Measurements from ENCODE around the gene ZNF319.

Gene ZNF319

DNA sequence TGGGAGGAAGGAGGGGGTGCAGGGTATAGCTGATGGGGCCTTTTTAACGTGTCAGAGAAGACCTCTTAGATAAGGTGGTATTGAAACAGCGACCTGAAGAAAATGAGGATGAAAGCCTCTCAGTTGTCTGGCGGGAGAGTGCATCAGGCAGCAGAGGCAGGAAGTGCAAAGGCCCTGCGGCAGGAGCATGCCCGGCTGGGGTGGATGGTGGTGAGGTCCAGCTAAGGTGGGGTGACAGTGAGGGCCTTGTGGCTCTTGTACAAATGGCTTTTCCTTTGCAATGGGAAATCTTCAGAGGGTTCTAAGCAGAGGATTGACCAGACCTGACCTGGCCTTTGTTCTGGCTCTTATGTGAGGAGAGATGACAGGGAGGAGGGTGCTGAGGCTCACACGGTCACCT lies 36.5 kb upstream of the ZNF319 start:
- H3K4me3 ChIP-seq (ENCODE audit: low read depth in 1 of 5, low read length in 5 of 5), result no peak overlapping the region
- no peaks in the 10 kb centered on the region for H3K27me3 ChIP-seq (ENCODE audit: control insufficient read depth in 5 of 5, insufficient read depth in 4 of 5, low read length in 5 of 5)
- no peak overlapping the region for H3K9ac ChIP-seq (ENCODE audit: low read length in 5 of 5)
- no peaks in the 10 kb centered on the region for H3K9me3 ChIP-seq (ENCODE audit: control insufficient read depth in 5 of 5, low read length in 5 of 5)
- peaks cover 4 to 39% (median 32%) of the 10 kb centered on the region in 5 donors for H3K4me1 ChIP-seq (ENCODE audit: control insufficient read depth in 5 of 5, insufficient read depth in 5 of 5, low read length in 5 of 5)
- H3K36me3 ChIP-seq (ENCODE audit: control insufficient read depth in 5 of 5, insufficient read depth in 5 of 5, low read length in 5 of 5), result peaks cover 0 to 43% (median 38%) of the 10 kb centered on the region in 5 donors
- no peak overlapping the region for H3K27ac ChIP-seq (ENCODE audit: low read depth, low read length)

DNA sequence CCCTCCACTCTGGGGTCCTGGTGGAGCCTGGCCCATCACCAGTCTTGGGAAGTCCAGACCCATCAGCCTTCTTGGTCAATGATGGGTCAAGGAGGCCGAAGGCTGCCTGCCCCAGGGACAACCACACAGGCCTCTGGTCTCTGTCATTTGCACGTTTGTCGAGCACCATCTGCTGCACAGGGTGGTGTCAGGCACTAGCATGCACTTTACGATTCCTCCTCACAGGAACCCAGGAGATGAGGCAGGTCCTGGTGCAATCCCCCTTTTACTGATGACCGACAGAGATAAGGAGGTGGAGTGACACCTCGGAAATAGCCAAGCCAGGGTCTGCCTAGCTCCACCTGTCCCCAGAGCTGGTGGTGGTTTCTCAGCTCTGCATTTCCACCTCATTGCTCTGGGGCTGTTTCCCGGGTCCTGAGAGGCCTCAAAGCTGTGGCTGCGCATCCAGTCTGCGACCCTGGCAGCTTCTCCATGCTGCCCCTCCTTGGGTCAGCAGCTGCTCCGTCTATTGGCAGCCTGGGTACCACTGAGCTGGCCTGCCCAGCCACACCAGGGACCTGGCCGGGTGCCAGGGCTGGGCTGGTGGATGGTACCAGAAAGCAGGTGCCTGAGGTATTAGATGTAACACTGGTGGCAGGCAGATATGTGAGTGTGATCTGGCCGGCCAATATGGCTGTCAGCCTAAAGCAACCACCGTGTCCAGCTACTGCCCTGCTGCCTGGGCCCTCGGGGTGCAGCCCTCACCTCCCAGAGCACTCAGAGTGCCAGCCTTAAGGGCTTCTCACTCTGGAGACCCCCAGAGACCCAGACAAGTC lies 35.1 kb upstream of the ZNF319 start:
- Histone ChIP-seq H3K4me1 (ENCODE audit: control insufficient read depth in 5 of 5, insufficient read depth in 5 of 5, low read length in 5 of 5) (peaks cover 4 to 51% (median 44%) of the 10 kb centered on the region in 5 donors), H3K9ac (ENCODE audit: low read length in 5 of 5) (no peak overlapping the region)

DNA sequence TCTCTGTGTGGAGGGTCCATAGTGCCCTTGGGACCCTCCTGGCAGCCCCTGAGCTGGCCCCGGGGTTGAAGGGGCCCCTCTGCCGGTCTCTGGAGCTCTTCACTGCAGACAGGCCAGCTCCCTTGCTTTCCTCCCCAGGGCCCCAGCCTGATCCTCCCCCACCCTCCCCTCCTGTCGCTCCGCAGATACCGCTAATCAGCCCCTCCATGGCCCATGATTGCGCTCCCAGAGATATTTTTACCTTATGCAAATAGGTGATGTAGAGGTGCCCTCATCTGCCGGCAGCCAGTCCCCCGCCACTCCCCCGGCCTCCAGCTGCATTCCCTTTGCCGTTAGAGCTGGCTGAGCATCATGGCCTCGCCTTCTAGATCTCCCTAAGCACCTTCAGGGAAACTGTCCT lies 34.3 kb upstream of the ZNF319 start:
- H3K27ac ChIP-seq (ENCODE audit: low read depth, low read length), result no peak overlapping the region
- peaks cover 11 to 59% (median 52%) of the 10 kb centered on the region in 5 donors for H3K4me1 ChIP-seq (ENCODE audit: control insufficient read depth in 5 of 5, insufficient read depth in 5 of 5, low read length in 5 of 5)

More for the DNA sequence above, 35.1 kb upstream of the ZNF319 start:
- Histone ChIP-seq H3K9me3 (ENCODE audit: control insufficient read depth in 5 of 5, low read length in 5 of 5) (no peaks in the 10 kb centered on the region), H3K27ac (ENCODE audit: low read depth, low read length) (no peak overlapping the region), H3K27me3 (ENCODE audit: control insufficient read depth in 5 of 5, insufficient read depth in 4 of 5, low read length in 5 of 5) (no peaks in the 10 kb centered on the region), H3K4me3 (ENCODE audit: low read depth in 1 of 5, low read length in 5 of 5) (no peak overlapping the region), H3K36me3 (ENCODE audit: control insufficient read depth in 5 of 5, insufficient read depth in 5 of 5, low read length in 5 of 5) (peaks cover 0 to 31% (median 25%) of the 10 kb centered on the region in 5 donors)

DNA sequence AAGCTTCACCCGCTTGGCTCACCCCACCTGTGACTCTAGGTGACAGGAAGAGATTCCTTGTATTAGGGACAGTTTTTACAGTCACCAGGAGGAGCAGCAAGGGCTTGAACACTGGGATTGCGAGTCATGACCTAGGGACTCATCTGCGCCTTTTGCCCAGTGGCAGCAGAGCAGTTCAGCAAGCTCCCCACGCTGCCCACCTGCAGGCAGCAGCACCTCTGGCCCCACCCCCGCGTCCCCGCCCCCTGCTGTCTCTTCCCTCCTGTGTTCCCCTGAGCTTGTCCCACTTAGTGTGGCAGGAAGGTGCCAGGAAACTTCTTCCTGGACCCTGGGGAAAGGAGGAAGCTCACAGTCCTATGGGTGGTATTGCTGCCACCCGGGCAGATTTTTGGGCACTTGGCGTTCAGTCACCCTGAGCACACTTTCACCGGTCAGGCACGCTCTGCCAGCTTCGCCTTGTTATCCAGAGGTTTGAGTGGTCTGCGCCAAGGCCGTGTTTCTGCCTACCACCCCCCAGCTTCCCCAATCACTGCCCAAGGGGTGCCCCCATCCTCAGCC lies 33.7 kb upstream of the ZNF319 start:
- Histone ChIP-seq H3K4me1 (ENCODE audit: control insufficient read depth in 5 of 5, insufficient read depth in 5 of 5, low read length in 5 of 5) (peaks cover 11 to 65% (median 58%) of the 10 kb centered on the region in 5 donors), H3K9me3 (ENCODE audit: control insufficient read depth in 5 of 5, low read length in 5 of 5) (no peaks in the 10 kb centered on the region), H3K27ac (ENCODE audit: low read depth, low read length) (no peak overlapping the region)

More for the DNA sequence above, 34.3 kb upstream of the ZNF319 start:
- Histone ChIP-seq H3K27me3 (ENCODE audit: control insufficient read depth in 5 of 5, insufficient read depth in 4 of 5, low read length in 5 of 5) (no peaks in the 10 kb centered on the region), H3K9me3 (ENCODE audit: control insufficient read depth in 5 of 5, low read length in 5 of 5) (no peaks in the 10 kb centered on the region), H3K36me3 (ENCODE audit: control insufficient read depth in 5 of 5, insufficient read depth in 5 of 5, low read length in 5 of 5) (peaks cover 0 to 23% (median 17%) of the 10 kb centered on the region in 5 donors), H3K4me3 (ENCODE audit: low read depth in 1 of 5, low read length in 5 of 5) (no peak overlapping the region), H3K9ac (ENCODE audit: low read length in 5 of 5) (no peak overlapping the region)

DNA sequence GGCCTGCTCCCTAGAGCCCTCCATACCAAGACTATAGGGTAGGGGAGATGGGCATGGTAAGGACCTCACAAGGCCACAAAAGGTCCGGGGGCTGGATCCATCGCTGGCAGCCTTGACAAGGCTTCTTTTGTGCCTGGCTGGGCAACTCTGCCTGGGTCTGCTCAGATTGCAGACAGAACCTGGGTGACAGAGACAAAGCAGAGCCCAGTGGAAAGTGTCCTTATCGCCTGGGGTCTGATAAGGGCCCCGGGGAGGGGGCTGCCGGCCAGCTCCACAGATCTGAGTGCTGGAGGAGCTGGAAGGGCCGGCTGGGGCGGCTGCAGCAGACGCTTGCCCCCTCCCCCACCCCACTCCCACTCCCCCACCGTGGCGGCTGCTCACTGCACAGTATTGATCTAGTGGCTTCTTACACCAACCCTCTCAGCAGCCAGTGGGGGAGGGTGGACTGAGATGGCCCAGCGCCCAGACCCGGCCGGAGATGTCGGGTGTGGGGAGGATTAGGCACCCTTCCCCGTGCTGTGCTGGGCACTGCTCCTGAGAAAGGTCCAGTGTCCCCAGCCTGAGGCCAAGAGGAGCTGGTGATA lies 32.3 kb upstream of the ZNF319 start:
- Histone ChIP-seq H3K27me3 (ENCODE audit: control insufficient read depth in 5 of 5, insufficient read depth in 4 of 5, low read length in 5 of 5) (no peaks in the 10 kb centered on the region), H3K36me3 (ENCODE audit: control insufficient read depth in 5 of 5, insufficient read depth in 5 of 5, low read length in 5 of 5) (peaks cover 0 to 8% (median 0%) of the 10 kb centered on the region in 5 donors), H3K27ac (ENCODE audit: low read depth, low read length) (peak overlapping the region; percentile 57), H3K4me3 (ENCODE audit: low read depth in 1 of 5, low read length in 5 of 5) (no peak overlapping the region), H3K9ac (ENCODE audit: low read length in 5 of 5) (peak overlapping the region in 1 of 5 donors; percentile 3), H3K4me1 (ENCODE audit: control insufficient read depth in 5 of 5, insufficient read depth in 5 of 5, low read length in 5 of 5) (peaks cover 14 to 71% (median 66%) of the 10 kb centered on the region in 5 donors), H3K9me3 (ENCODE audit: control insufficient read depth in 5 of 5, low read length in 5 of 5) (no peaks in the 10 kb centered on the region)

More for the DNA sequence above, 33.7 kb upstream of the ZNF319 start:
- Histone ChIP-seq H3K4me3 (ENCODE audit: low read depth in 1 of 5, low read length in 5 of 5) (no peak overlapping the region), H3K36me3 (ENCODE audit: control insufficient read depth in 5 of 5, insufficient read depth in 5 of 5, low read length in 5 of 5) (peaks cover 0 to 18% (median 11%) of the 10 kb centered on the region in 5 donors), H3K9ac (ENCODE audit: low read length in 5 of 5) (no peak overlapping the region), H3K27me3 (ENCODE audit: control insufficient read depth in 5 of 5, insufficient read depth in 4 of 5, low read length in 5 of 5) (no peaks in the 10 kb centered on the region)

DNA sequence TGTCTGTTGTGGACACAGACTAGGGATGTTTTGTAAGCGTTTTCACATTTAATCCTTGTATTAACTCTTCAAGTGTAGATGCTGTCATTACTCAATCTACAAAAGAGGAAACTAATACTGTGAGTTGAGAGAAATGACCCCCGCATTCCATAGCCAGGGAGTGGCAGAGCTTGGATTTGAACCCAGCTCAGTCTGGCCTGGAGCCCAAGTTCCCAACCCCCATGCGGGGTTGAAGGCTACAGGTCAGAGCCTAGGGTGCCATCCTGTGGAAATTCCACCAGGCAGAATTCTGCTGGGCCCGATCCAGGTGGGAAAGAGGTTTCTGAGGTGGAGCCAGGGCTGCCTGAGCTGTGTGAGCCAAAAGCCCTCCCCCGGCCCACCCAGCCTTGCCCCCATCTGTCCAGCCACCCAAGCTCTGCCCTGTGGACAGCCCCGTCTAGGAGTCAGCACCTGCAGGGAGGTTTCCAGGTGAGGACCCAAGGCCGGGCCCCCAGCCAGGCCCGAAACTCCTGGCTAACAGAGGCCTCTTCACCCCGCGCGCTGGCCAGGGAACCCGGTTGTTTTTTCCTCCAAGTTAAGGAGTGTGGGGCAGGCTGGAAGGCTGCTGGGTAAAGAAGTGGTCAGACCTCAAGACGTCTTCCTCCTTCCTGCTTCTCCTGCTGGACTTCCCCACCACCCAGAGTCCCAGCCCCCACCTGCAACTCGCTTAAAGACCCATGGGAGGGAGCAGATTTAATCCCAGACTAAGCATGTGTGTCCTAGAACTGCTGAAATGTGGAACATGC lies 30.7 kb upstream of the ZNF319 start:
- H3K9ac ChIP-seq (ENCODE audit: low read length in 5 of 5), result peak overlapping the region in 1 of 5 donors; percentile 38
- H3K4me3 ChIP-seq (ENCODE audit: low read depth in 1 of 5, low read length in 5 of 5), result no peak overlapping the region
- no peaks in the 10 kb centered on the region for H3K36me3 ChIP-seq (ENCODE audit: control insufficient read depth in 5 of 5, insufficient read depth in 5 of 5, low read length in 5 of 5)
- H3K9me3 ChIP-seq (ENCODE audit: control insufficient read depth in 5 of 5, low read length in 5 of 5), result no peaks in the 10 kb centered on the region
- peak overlapping the region; percentile 57 for H3K27ac ChIP-seq (ENCODE audit: low read depth, low read length)
- peaks cover 14 to 82% (median 78%) of the 10 kb centered on the region in 5 donors for H3K4me1 ChIP-seq (ENCODE audit: control insufficient read depth in 5 of 5, insufficient read depth in 5 of 5, low read length in 5 of 5)
- no peaks in the 10 kb centered on the region for H3K27me3 ChIP-seq (ENCODE audit: control insufficient read depth in 5 of 5, insufficient read depth in 4 of 5, low read length in 5 of 5)

DNA sequence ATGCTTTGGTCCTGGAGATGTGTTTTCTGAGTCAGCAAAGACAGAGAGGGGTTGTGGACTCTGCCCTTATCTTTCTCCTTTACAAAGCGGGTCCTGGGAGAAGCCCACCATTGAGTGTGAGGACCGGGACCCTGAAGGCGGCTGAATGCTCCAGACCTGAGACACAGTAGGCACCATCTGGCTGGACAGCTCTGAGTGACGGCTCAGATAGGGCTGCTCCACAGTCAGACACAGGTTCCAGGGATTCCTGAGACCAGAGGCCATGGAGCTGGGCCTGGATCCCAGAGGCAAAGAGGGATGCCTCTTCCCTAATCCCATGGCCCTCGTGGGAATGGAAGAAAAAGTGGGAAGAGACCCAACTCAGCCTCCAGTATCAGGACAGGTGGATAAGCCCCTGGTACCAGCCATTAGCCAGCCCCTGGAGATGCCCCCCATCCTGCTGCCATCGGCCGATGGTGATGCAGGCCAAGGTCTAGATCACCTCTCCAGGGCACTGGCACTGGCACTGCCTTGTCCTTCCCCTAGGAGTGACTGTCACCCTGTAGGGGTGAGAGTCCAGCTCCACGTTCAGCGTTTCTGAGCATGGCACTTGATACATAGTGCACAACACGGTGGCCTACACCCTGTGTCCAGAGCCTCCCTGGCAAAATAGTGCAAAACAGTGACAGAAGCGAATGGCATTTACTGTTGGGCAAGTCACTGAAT lies 29.8 kb upstream of the ZNF319 start:
- Histone ChIP-seq H3K36me3 (ENCODE audit: control insufficient read depth in 5 of 5, insufficient read depth in 5 of 5, low read length in 5 of 5) (no peaks in the 10 kb centered on the region), H3K9me3 (ENCODE audit: control insufficient read depth in 5 of 5, low read length in 5 of 5) (no peaks in the 10 kb centered on the region), H3K27ac (ENCODE audit: low read depth, low read length) (peak overlapping the region; percentile 60), H3K9ac (ENCODE audit: low read length in 5 of 5) (no peak overlapping the region), H3K27me3 (ENCODE audit: control insufficient read depth in 5 of 5, insufficient read depth in 4 of 5, low read length in 5 of 5) (no peaks in the 10 kb centered on the region), H3K4me1 (ENCODE audit: control insufficient read depth in 5 of 5, insufficient read depth in 5 of 5, low read length in 5 of 5) (peaks cover 14 to 80% (median 75%) of the 10 kb centered on the region in 5 donors), H3K4me3 (ENCODE audit: low read depth in 1 of 5, low read length in 5 of 5) (no peak overlapping the region)

DNA sequence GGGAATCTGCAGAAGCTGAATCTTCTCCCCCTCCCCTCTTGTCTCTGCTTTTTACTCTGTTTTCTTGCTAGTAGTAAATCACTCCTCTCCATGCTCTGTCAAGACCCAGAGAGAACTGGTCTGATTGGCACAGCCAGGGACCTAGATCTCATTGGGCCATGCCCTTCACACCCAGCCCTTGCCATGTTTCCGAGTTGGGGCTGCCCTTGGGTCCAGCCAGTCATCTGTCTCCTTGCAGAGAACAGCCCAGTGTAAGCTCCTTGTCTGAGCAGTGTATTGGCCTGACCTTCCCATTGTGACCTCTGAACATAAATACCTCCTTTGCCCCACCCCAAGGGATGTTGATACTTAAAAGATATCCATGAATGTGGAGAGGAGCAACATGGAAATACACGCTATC lies 28.9 kb upstream of the ZNF319 start:
- Histone ChIP-seq H3K27ac (ENCODE audit: low read depth, low read length) (peak overlapping the region; percentile 30), H3K4me1 (ENCODE audit: control insufficient read depth in 5 of 5, insufficient read depth in 5 of 5, low read length in 5 of 5) (peaks cover 14 to 89% (median 81%) of the 10 kb centered on the region in 5 donors), H3K9me3 (ENCODE audit: control insufficient read depth in 5 of 5, low read length in 5 of 5) (no peaks in the 10 kb centered on the region), H3K36me3 (ENCODE audit: control insufficient read depth in 5 of 5, insufficient read depth in 5 of 5, low read length in 5 of 5) (no peaks in the 10 kb centered on the region), H3K4me3 (ENCODE audit: low read depth in 1 of 5, low read length in 5 of 5) (no peak overlapping the region), H3K27me3 (ENCODE audit: control insufficient read depth in 5 of 5, insufficient read depth in 4 of 5, low read length in 5 of 5) (no peaks in the 10 kb centered on the region), H3K9ac (ENCODE audit: low read length in 5 of 5) (no peak overlapping the region)

DNA sequence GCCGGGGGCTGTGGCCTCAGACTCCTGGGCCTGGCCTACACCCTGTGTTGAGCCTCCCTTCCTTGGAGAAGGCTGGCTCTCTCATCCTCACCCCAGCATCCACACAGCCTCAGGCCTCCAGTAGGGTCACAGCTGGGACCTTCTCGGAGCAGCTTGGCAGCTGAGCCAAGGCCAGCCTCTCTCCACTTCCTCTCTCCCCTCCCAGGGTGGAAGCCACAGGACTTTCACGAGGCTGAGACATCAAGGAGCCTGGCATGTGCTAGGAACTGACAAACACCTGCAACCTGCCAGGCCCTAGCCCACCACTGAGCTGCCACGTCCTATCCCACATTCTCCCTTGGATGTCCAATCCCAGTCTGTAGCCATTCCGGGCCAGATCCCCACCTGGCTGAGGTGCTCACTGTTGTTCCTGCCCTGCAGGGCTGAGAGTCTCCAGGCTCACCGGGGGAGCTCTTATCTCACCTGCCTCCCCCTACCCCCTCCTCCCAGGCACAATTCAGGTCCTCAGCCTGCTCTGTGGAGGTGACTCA lies 28.1 kb upstream of the ZNF319 start:
- no peaks in the 10 kb centered on the region for H3K9me3 ChIP-seq (ENCODE audit: control insufficient read depth in 5 of 5, low read length in 5 of 5)
- H3K27ac ChIP-seq (ENCODE audit: low read depth, low read length), result peak overlapping the region; percentile 30
- peaks cover 14 to 96% (median 84%) of the 10 kb centered on the region in 5 donors for H3K4me1 ChIP-seq (ENCODE audit: control insufficient read depth in 5 of 5, insufficient read depth in 5 of 5, low read length in 5 of 5)
- H3K36me3 ChIP-seq (ENCODE audit: control insufficient read depth in 5 of 5, insufficient read depth in 5 of 5, low read length in 5 of 5), result no peaks in the 10 kb centered on the region
- peak overlapping the region in 1 of 5 donors; percentile 43 for H3K9ac ChIP-seq (ENCODE audit: low read length in 5 of 5)
- H3K27me3 ChIP-seq (ENCODE audit: control insufficient read depth in 5 of 5, insufficient read depth in 4 of 5, low read length in 5 of 5), result no peaks in the 10 kb centered on the region
- peak overlapping the region in 2 of 5 donors; percentile 3 to 75 for H3K4me3 ChIP-seq (ENCODE audit: low read depth in 1 of 5, low read length in 5 of 5)
